ENCODE data around the gene MOB3A.
A peak's percentile ranks its signal among the peaks of the same experiment; 100 is the strongest.

Gene MOB3A

GRCh38 chr19:2042485-2043250 is 53.5 kb downstream of the MOB3A start (continued):
- peak; percentile 63; the same call in 1 of the 2 replicates for TF ChIP-seq GLIS2 (tag by site-specific recombination; IDR thresholded peaks at IDR 0.05)
- TF ChIP-seq ZNF335 (tag by site-specific recombination; conservative IDR thresholded peaks at IDR 0.05): no peak
- peak; percentile 31; the same call in 1 of the 2 replicates for TF ChIP-seq ZNF398 (tag by site-specific recombination; IDR thresholded peaks at IDR 0.05)
- peak; percentile 87; the same call in 1 of the 2 replicates for TF ChIP-seq ZBTB10 (tag by site-specific recombination; IDR thresholded peaks at IDR 0.05)
- TF ChIP-seq KLF8 (tag by site-specific recombination; IDR thresholded peaks at IDR 0.05): 0 out of 2 replicates have a peak, but pooled peaks have one; percentile 9
- 0 out of 2 replicates have a peak, but pooled peaks have one; percentile 8 for TF ChIP-seq ZNF561 (tag by site-specific recombination; IDR thresholded peaks at IDR 0.05; ENCODE audit: borderline replicate concordance)
- no peak; the same call in 1 of the 2 replicates for TF ChIP-seq SP2 (tag by site-specific recombination; IDR thresholded peaks at IDR 0.05)

- Histone ChIP-seq H3K4me1 (ENCODE audit: control insufficient read depth, insufficient read depth, low read length) (peaks cover 13% of the 10 kb centered on the region), H3K4me3 (ENCODE audit: low read depth, low read length) (peak overlapping the region; percentile 14; the same call in 1 of the 2 replicates), H3K27ac (ENCODE audit: extremely low read depth, low read depth, low read length) (peak overlapping the region; percentile 90), H3K9me3 (ENCODE audit: control insufficient read depth, insufficient read depth, low read depth, low read length) (no peaks in the 10 kb centered on the region), H3K36me3 (ENCODE audit: control insufficient read depth in 2 of 2, insufficient read depth in 1 of 2, low read length in 2 of 2) (peaks cover 0 to 77% of the 10 kb centered on the region in 2 experiments; a peak in 2 of 3 replicates)
- ChIA-PET POLR2A (interaction anchor here (0.7 to 1.4 kb wide), 4 partner anchors 8 to 122 kb away, joined by 3 to 11 read pairs (median 4); partner anchors contain the start of gene DOT1L), CTCF (interaction anchor here (0.6 to 1.6 kb wide), 2 partner anchors 10 to 25 kb away, joined by 3 to 6 read pairs; no protein-coding TSS in a partner anchor)
- TF ChIP-seq ZBTB7A (tag by site-specific recombination; IDR thresholded peaks at IDR 0.05; ENCODE audit: low read depth): no peak
- no peak for TF ChIP-seq OSR2 (tag by site-specific recombination; IDR thresholded peaks at IDR 0.05)
- no peak for TF ChIP-seq ZNF707 (tag by site-specific recombination; IDR thresholded peaks at IDR 0.05)
- TF ChIP-seq ZNF660 (tag by site-specific recombination; IDR thresholded peaks at IDR 0.05): no peak
- no peak for TF ChIP-seq ZBTB44 (tag by site-specific recombination; IDR thresholded peaks at IDR 0.05)
- TF ChIP-seq BCL11B (tag by site-specific recombination; IDR thresholded peaks at IDR 0.05; ENCODE audit: low read depth): no peak
- peak; percentile 33; the same call in 1 of the 2 replicates for TF ChIP-seq KLF8 (tag by site-specific recombination; IDR thresholded peaks at IDR 0.05)
- TF ChIP-seq ZNF658 (tag by site-specific recombination; IDR thresholded peaks at IDR 0.05): no peak
- TF ChIP-seq PRDM1 (tag by site-specific recombination; IDR thresholded peaks at IDR 0.05): no peak
- TF ChIP-seq ZNF16 (tag by site-specific recombination; IDR thresholded peaks at IDR 0.05; ENCODE audit: low read depth): no peak
- TF ChIP-seq INSM2 (tag by site-specific recombination; IDR thresholded peaks at IDR 0.05): no peak
- no peak for TF ChIP-seq ZFP37 (tag by site-specific recombination; IDR thresholded peaks at IDR 0.05)
- TF ChIP-seq ZBTB8A (tag by site-specific recombination; IDR thresholded peaks at IDR 0.05): no peak
- TF ChIP-seq ZNF76 (tag by site-specific recombination; IDR thresholded peaks at IDR 0.05; ENCODE audit: borderline replicate concordance, low read depth): peak; percentile 63; the same call in 1 of the 2 replicates
- peak; percentile 31; the same call in 1 of the 2 replicates for TF ChIP-seq ZSCAN5A (tag by site-specific recombination; IDR thresholded peaks at IDR 0.05)
- TF ChIP-seq ZBTB6 (tag by site-specific recombination; IDR thresholded peaks at IDR 0.05): no peak
- TF ChIP-seq ZNF174 (tag by site-specific recombination; IDR thresholded peaks at IDR 0.05): no peak
Measured at GRCh38 chr19:2041683-2042484, 54.2 kb downstream of the MOB3A start.

Data from HEK293 (cell line).